Measurements from ENCODE around the gene ACTL9.

ACTL9 gene

DNA sequence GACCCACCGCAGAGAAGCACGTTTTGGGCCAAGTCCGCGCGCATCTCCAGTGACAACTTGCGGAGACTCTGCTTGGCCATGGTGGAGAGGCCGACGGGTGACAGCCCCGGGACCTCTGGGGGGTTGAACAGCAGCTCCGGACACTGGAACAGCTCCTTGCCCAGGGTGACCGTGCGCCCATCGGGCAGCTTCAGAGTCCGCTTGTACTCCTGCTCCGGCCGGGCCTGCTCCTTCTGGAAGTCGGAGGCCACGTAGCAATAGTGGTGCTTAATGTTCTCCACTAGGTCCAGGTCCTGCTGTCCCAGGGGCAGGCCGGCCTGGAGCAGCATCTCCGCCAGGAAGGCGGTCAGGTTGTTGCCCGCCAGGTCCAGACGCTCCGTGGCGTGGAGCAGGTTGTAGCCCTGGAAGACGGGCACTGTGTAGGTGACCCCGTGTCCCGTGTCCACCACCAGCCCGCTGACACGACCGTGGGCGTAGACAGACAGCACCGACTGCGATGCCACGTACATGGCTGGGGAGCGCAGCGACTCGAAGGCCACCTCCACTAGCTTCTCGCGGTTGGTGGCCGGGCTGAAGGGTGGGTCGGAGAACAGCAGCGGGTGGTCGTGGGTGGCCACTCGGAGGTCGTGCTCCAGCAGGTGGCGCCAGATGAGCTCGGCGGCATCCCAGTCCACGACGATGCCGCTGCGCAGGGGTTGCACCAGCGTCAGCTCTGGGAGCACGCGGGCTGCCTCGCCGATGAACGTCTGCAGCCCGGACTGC is 743 bp downstream of the ACTL9 start:
- H2AFZ ChIP-seq (ENCODE audit: low read depth), result no peak overlapping the region
- no peak overlapping the region for H3K4me2 ChIP-seq
- H3K9ac ChIP-seq, result no peak overlapping the region

GRCh38 chr19:8696993-8697392 is 1.6 kb downstream of the ACTL9 start:
- H3K4me1 ChIP-seq (ENCODE audit: low read depth, poor library complexity, severe bottlenecking), result no peaks in the 10 kb centered on the region
- no peak overlapping the region for H2AFZ ChIP-seq (ENCODE audit: low read depth)
- H3K36me3 ChIP-seq (ENCODE audit: insufficient read depth), result no peaks in the 10 kb centered on the region
- H3K27ac ChIP-seq, result no peak overlapping the region
- no peaks in the 10 kb centered on the region; the same call in 1 of the 2 replicates for H3K27me3 ChIP-seq (ENCODE audit: insufficient read depth, low read depth)
- H3K79me2 ChIP-seq (ENCODE audit: insufficient read depth, low read depth), result no peaks in the 10 kb centered on the region
- H3K4me3 ChIP-seq (IDR thresholded peaks at IDR 0.05; ENCODE audit: insufficient read depth, low read depth, low read length), result no peak overlapping the region
- no peaks in the 10 kb centered on the region for H4K20me1 ChIP-seq (ENCODE audit: insufficient read depth)
- no peak overlapping the region for H3K9ac ChIP-seq
- TF ChIP-seq CTCF (conservative IDR thresholded peaks at IDR 0.05; ENCODE audit: low read depth, low read length), result no peak
- H3K4me2 ChIP-seq, result no peak overlapping the region

More for the DNA sequence above, 743 bp downstream of the ACTL9 start:
- Histone ChIP-seq H3K36me3 (ENCODE audit: insufficient read depth) (no peaks in the 10 kb centered on the region), H3K27me3 (ENCODE audit: insufficient read depth, low read depth) (no peaks in the 10 kb centered on the region; the same call in 1 of the 2 replicates), H3K4me1 (ENCODE audit: low read depth, poor library complexity, severe bottlenecking) (no peaks in the 10 kb centered on the region), H3K79me2 (ENCODE audit: insufficient read depth, low read depth) (no peaks in the 10 kb centered on the region), H4K20me1 (ENCODE audit: insufficient read depth) (no peaks in the 10 kb centered on the region), H3K4me3 (IDR thresholded peaks at IDR 0.05; ENCODE audit: insufficient read depth, low read depth, low read length) (no peak overlapping the region), H3K27ac (no peak overlapping the region)
- TF ChIP-seq CTCF (conservative IDR thresholded peaks at IDR 0.05; ENCODE audit: low read depth, low read length), result no peak

DNA sequence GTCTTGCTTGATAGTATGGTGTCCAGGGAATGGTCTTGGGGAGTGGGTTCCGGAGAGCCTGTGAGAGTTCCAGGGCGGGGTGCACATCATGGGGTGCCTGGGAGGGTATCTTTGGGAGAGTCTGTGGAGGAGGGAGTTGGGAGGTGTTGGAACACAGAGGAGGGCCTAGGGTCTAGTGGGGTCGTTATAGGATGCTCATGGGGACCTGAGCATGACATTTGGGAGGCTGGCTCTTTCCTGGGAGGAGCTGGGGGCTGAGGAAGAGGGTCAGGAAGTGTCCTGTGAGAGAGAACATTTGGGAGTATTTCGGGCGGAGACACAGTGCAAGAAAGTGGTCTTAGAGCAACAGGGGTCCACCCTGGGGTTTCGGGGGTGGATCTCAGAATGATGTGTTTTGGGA is 2.7 kb downstream of the ACTL9 start:
- Histone ChIP-seq H3K4me1 (ENCODE audit: low read depth, poor library complexity, severe bottlenecking) (no peaks in the 10 kb centered on the region), H3K27me3 (ENCODE audit: insufficient read depth, low read depth) (no peaks in the 10 kb centered on the region; the same call in 1 of the 2 replicates), H4K20me1 (ENCODE audit: insufficient read depth) (no peaks in the 10 kb centered on the region), H2AFZ (ENCODE audit: low read depth) (no peak overlapping the region), H3K79me2 (ENCODE audit: insufficient read depth, low read depth) (no peaks in the 10 kb centered on the region), H3K36me3 (ENCODE audit: insufficient read depth) (no peaks in the 10 kb centered on the region), H3K9ac (no peak overlapping the region), H3K27ac (no peak overlapping the region), H3K4me2 (no peak overlapping the region), H3K4me3 (IDR thresholded peaks at IDR 0.05; ENCODE audit: insufficient read depth, low read depth, low read length) (no peak overlapping the region)
- TF ChIP-seq CTCF (conservative IDR thresholded peaks at IDR 0.05; ENCODE audit: low read depth, low read length), result no peak

- no peaks in the 10 kb centered on the region for H4K20me1 ChIP-seq (ENCODE audit: insufficient read depth)
- H3K36me3 ChIP-seq (ENCODE audit: insufficient read depth), result no peaks in the 10 kb centered on the region
- no peak overlapping the region for H3K4me3 ChIP-seq (IDR thresholded peaks at IDR 0.05; ENCODE audit: insufficient read depth, low read depth, low read length)
- H3K4me2 ChIP-seq, result no peak overlapping the region
- H3K27me3 ChIP-seq (ENCODE audit: insufficient read depth, low read depth), result no peaks in the 10 kb centered on the region; the same call in 1 of the 2 replicates
- no peak overlapping the region for H3K27ac ChIP-seq
- no peaks in the 10 kb centered on the region for H3K79me2 ChIP-seq (ENCODE audit: insufficient read depth, low read depth)
- H2AFZ ChIP-seq (ENCODE audit: low read depth), result no peak overlapping the region
- no peak for TF ChIP-seq CTCF (conservative IDR thresholded peaks at IDR 0.05; ENCODE audit: low read depth, low read length)
- no peaks in the 10 kb centered on the region for H3K4me1 ChIP-seq (ENCODE audit: low read depth, poor library complexity, severe bottlenecking)
- no peak overlapping the region for H3K9ac ChIP-seq
These were observed 3.1 kb downstream of the ACTL9 start for GRCh38 chr19:8695501-8695900.

Measured in KMS-11 (cell line).